Measurements from ENCODE around the gene TMX3. TPM values are rescaled to one million over a fixed set of nuclear protein-coding genes. Genes with fewer than 3 reads are reported as not detected.

The TMX3 gene
- total RNA-seq, 1 donor from 2014 or later, result 64.6 TPM

- Histone ChIP-seq H3K27me3 (ENCODE audit: insufficient read depth, low read length) (no peaks in the 10 kb centered on the region), H3K79me2 (ENCODE audit: insufficient read depth, low read length) (peaks cover 30% of the 10 kb centered on the region), H3K4me2 (ENCODE audit: low read length) (no peak overlapping the region), H3K9me3 (ENCODE audit: insufficient read depth, low read depth, low read length) (no peaks in the 10 kb centered on the region), H3K9ac (ENCODE audit: low read length) (no peak overlapping the region), H2AFZ (ENCODE audit: low read depth, low read length) (no peak overlapping the region), H3K36me3 (ENCODE audit: insufficient read depth, low read length) (peaks cover 14% of the 10 kb centered on the region), H3K27ac (ENCODE audit: low read depth, low read length) (no peak overlapping the region), H3K4me1 (ENCODE audit: insufficient read depth, low read length) (no peaks in the 10 kb centered on the region), H3K4me3 (ENCODE audit: insufficient read depth, low read depth, low read length) (no peak overlapping the region), H4K20me1 (ENCODE audit: insufficient read depth, low read length) (peaks cover 3% of the 10 kb centered on the region)
- no peak for FAIRE-seq
- Mint-ChIP-seq H3K4me3 (ENCODE audit: unreplicated experiment) (no peak overlapping the region), H3K36me3 (ENCODE audit: low read depth, unreplicated experiment) (peaks cover 7% of the 10 kb centered on the region), H3K9me3 (ENCODE audit: unreplicated experiment) (no peaks in the 10 kb centered on the region), H3K27ac (ENCODE audit: unreplicated experiment) (peak overlapping the region; percentile 34), H3K4me1 (ENCODE audit: low read depth, unreplicated experiment) (no peaks in the 10 kb centered on the region), H3K27me3 (ENCODE audit: low read depth, unreplicated experiment) (no peaks in the 10 kb centered on the region)
- no peak for DNase-seq (ENCODE audit: low read depth)
- TF ChIP-seq CTCF (IDR thresholded peaks at IDR 0.05; ENCODE audit: insufficient read depth, low read depth, low read length), result no peak
- TF ChIP-seq EZH2 (IDR thresholded peaks at IDR 0.05; ENCODE audit: insufficient read depth, low read length), result no peak
Observed at GRCh38 chr18:68699043-68699442, 15.9 kb downstream of the TMX3 start.

GRCh38 chr18:68696937-68697336, 18.0 kb downstream of the TMX3 start:
- Mint-ChIP-seq H3K9me3 (ENCODE audit: unreplicated experiment) (no peaks in the 10 kb centered on the region), H3K36me3 (ENCODE audit: low read depth, unreplicated experiment) (peaks cover 10% of the 10 kb centered on the region), H3K27me3 (ENCODE audit: low read depth, unreplicated experiment) (no peaks in the 10 kb centered on the region), H3K4me1 (ENCODE audit: low read depth, unreplicated experiment) (no peaks in the 10 kb centered on the region), H3K27ac (ENCODE audit: unreplicated experiment) (no peak overlapping the region), H3K4me3 (ENCODE audit: unreplicated experiment) (no peak overlapping the region)
- Histone ChIP-seq H3K4me3 (ENCODE audit: insufficient read depth, low read depth, low read length) (no peak overlapping the region), H3K4me2 (ENCODE audit: low read length) (no peak overlapping the region), H3K27me3 (ENCODE audit: insufficient read depth, low read length) (no peaks in the 10 kb centered on the region), H3K27ac (ENCODE audit: low read depth, low read length) (no peak overlapping the region), H3K9ac (ENCODE audit: low read length) (no peak overlapping the region), H3K79me2 (ENCODE audit: insufficient read depth, low read length) (peaks cover 15% of the 10 kb centered on the region), H4K20me1 (ENCODE audit: insufficient read depth, low read length) (no peaks in the 10 kb centered on the region), H3K36me3 (ENCODE audit: insufficient read depth, low read length) (peaks cover 21% of the 10 kb centered on the region), H3K4me1 (ENCODE audit: insufficient read depth, low read length) (no peaks in the 10 kb centered on the region), H2AFZ (ENCODE audit: low read depth, low read length) (no peak overlapping the region), H3K9me3 (ENCODE audit: insufficient read depth, low read depth, low read length) (no peaks in the 10 kb centered on the region)
- FAIRE-seq (no peak), DNase-seq (ENCODE audit: low read depth) (no peak)
- TF ChIP-seq EZH2 (IDR thresholded peaks at IDR 0.05; ENCODE audit: insufficient read depth, low read length) (no peak), CTCF (IDR thresholded peaks at IDR 0.05; ENCODE audit: insufficient read depth, low read depth, low read length) (no peak)

GRCh38 chr18:68694316-68694715, 20.6 kb downstream of the TMX3 start:
- H3K4me1 ChIP-seq (ENCODE audit: insufficient read depth, low read length), result no peaks in the 10 kb centered on the region
- Mint-ChIP-seq H3K36me3 (ENCODE audit: low read depth, unreplicated experiment) (peaks cover 10% of the 10 kb centered on the region), H3K4me3 (ENCODE audit: unreplicated experiment) (no peak overlapping the region), H3K4me1 (ENCODE audit: low read depth, unreplicated experiment) (no peaks in the 10 kb centered on the region), H3K27ac (ENCODE audit: unreplicated experiment) (no peak overlapping the region), H3K27me3 (ENCODE audit: low read depth, unreplicated experiment) (no peaks in the 10 kb centered on the region), H3K9me3 (ENCODE audit: unreplicated experiment) (no peaks in the 10 kb centered on the region)
- H3K27me3 ChIP-seq (ENCODE audit: insufficient read depth, low read length), result no peaks in the 10 kb centered on the region
- no peak overlapping the region for H3K9ac ChIP-seq (ENCODE audit: low read length)
- no peak overlapping the region for H2AFZ ChIP-seq (ENCODE audit: low read depth, low read length)
- peaks cover 20% of the 10 kb centered on the region for H3K36me3 ChIP-seq (ENCODE audit: insufficient read depth, low read length)
- H3K9me3 ChIP-seq (ENCODE audit: insufficient read depth, low read depth, low read length), result no peaks in the 10 kb centered on the region
- H3K79me2 ChIP-seq (ENCODE audit: insufficient read depth, low read length), result peaks cover 3% of the 10 kb centered on the region
- H3K4me2 ChIP-seq (ENCODE audit: low read length), result no peak overlapping the region
- DNase-seq (ENCODE audit: low read depth) (no peak), FAIRE-seq (no peak)
- no peak overlapping the region for H3K4me3 ChIP-seq (ENCODE audit: insufficient read depth, low read depth, low read length)
- H3K27ac ChIP-seq (ENCODE audit: low read depth, low read length), result no peak overlapping the region
- TF ChIP-seq EZH2 (IDR thresholded peaks at IDR 0.05; ENCODE audit: insufficient read depth, low read length) (no peak), CTCF (IDR thresholded peaks at IDR 0.05; ENCODE audit: insufficient read depth, low read depth, low read length) (no peak)
- H4K20me1 ChIP-seq (ENCODE audit: insufficient read depth, low read length), result no peaks in the 10 kb centered on the region

Data from astrocyte (in vitro differentiated cells and primary cell).